Stimulated activated CD8-positive, alpha-beta memory T cell treated with anti-CD3 and anti-CD28 coated beads, Interleukin-7, amount 100 ng/mL, for 1 hour (primary cell): ENCODE measurements around the gene LYRM2.

Experiments
- DNase-seq, 2 donors: peaks; one replicate each; pipeline ENCODE4 v3.0.0-alpha.2; 2020; ENCODE audit warnings: low read depth in 2 of 2

The LYRM2 gene

DNA sequence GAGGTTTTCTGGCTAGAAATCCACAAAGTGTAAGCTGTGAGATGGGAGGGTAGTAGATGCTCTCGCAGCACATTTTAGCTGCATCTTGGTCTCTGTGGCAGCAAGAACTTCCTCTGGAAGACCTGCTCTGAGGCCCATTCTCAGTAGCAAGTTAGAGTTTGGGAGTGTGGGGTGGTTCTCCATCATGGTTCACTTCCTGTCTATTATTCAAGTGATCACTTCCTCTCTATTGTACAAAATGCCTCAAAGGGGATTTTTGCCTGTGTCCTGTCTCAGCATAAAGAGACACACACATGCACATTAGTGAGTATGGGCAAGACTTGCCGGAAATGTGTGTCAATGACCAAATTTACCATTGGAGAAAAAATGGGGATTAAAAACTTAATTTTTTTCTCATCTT is 42.5 kb downstream of the LYRM2 start:
- no peak for DNase-seq

DNA sequence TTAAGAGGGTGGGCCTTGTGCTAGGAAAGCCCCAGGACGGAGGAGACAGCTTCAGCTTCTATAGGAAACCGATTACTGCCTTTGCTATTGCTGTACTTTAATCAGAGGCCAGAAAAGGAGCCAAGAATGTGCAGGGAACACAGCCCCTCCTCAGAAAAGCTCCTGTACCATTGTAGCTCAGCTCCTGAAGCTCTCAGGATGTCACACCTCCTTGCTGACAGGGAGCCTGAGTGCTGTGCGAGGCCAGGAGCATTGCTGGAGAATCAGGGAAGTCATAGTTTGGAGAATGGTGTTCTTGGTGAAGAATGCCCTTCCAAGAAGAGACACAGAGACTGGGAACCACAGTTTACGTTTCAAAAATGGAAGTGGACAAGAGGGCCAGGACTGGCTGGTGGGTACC is 46.8 kb downstream of the LYRM2 start:
- no peak for DNase-seq

DNA sequence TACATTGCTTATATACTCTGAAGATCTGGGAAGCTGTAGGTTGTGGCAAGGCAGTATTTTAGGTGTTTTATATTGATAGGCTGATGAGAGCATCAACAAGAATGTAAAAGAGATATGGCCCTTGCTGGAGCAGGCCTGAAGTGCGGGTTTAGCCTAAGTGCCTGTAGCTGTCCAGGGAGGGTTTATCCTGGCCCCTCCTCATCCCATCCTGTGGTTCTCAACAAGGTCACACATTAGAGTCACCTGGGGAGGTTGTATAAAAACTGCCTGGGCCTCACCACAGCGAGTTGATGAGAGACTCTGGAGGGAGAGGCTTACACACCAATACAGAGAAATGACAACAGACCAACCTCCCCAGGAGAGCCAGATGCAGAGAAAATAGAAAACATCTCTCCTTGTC is 48.4 kb downstream of the LYRM2 start:
- DNase-seq, result no peak

DNA sequence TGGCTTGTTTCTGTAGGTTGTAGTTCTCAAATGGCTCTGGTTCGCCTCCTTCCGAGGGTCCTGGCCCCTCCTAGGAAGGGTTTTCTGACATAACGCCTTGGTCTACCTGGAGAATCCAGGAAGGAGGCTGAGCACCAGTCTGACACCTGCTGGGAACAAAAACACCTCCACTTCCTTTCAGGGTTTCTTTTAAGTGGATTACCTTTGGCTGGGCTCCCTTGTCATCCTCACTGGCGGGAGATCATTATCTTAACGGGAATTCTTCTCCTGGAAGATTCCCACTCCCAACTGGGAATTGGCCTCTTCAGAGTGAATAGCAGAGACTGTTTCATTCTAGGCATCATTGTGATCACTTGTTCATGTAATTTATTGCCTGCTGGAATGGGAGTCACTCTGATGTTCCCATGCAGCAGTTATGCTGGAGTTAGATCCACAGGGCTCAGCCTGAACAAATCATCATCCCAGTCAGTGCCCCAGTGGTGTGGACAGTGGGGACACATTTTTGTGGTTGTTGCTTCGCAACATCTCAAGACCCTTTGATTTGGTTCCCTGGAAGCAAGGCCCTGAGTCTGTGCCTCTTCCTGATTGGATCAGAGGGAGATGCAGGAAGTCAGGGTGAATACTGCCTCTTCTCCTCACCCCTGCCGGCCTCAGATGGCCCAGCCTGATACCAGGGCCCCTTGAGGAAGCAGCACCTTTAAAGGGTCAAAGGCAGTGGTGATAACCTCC is 49.1 kb downstream of the LYRM2 start:
- no peak for DNase-seq

DNA sequence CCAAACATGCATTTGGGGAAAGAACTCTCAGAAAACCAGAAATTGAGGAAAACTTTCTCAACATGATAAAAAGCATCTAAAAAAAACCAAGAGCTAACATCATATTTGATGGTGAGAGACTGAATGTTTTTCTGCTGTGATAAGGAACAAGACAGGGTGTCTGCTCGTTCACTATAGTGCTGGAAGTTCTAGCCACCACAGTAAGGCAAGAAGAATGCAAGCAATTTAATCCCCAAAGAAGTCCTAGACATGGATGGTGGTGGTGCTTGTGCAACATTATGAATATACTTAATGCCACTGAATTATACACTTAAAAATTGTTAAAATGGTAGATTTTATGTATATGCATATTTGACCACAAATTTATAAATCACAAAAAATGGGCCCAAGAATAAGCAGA is 53.4 kb downstream of the LYRM2 start:
- DNase-seq, result no peak

DNA sequence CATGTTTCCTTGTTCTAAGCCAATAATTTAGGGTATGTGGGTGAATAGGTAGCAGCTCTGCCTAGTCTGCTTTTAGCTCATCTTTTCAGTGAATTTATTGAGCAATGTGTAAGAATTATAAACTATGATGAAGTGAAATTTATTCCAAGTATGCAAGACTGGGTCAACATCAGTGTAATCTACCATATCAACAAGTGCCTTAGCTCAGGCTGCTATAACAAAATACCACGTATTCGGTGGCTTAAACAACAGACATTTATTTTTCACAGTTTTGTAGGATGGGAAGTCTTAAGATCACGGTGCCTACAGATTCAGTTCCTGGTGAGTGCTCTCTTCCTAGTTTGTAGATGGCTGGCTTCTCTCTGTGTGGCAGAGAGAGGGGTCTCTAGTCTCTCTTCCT is 54.0 kb downstream of the LYRM2 start:
- DNase-seq, result no peak

DNA sequence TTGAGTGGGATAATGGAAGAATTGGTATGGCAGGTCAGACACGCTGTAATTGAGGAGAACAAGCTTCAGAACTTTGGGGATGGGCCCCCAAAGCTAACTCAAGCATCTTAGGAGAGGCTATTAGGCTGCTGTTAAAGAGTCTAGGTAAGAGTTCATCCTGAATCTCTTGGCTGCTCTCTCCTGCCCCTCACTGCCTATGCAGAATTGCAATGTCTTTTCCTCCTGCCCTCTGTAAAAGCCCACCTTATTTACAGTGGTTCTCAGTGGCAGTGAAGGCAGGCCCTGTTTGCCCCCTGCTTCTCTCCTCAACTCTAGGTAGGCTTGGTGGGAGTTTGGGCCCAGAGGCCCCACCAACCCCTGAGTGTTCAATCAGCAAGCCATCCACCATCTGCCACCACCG is 55.0 kb downstream of the LYRM2 start:
- DNase-seq, result no peak

DNA sequence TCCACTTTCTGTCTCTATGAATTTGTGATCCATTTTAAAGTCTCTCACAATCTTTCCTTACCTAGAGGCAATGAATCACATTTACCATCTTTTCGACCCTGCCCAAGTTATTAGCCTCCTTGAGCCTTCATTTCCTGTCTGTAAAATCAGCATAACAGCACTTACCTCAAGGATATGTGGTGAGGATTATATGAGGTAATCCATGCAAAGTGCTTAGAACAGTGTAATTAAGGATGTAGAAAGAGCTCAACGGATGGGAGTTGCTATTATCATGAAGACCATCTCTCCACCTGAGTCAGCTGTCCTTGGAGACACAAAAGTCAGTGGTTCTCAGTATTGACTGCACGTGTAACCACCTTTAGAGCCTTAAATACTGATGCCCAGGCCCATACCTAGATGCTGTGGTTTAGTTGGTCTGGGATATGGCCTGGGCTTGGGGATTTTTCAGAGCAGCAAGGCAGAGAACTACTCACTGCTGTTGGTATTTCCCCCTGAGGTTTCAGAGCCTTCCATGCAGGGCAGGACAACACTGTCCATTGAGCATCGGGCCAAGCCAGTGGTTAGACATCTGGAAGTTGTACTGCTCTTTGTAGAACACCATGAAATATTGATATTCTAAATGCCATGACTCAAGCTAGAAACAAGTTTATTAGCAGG is 55.8 kb downstream of the LYRM2 start:
- DNase-seq, result no peak

DNA sequence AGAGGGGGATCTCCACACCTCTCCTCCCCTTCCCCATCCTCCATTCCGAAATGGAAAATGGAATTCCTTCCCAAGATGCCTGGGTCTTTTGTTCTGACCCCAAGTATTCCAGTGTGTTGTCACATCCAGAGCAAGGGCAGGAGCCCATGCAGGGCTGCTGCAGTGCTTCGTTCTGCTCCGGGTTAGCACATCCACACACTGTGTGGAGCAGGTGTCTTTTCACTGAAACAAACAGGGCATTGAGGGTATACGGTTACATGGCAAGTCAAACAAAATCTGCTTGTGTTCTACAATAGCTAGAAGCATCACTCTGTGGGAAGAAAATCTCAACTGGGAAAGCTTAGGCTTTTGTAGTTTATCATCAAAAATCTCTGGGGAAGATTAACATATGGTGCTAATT is 56.9 kb downstream of the LYRM2 start:
- no peak for DNase-seq

DNA sequence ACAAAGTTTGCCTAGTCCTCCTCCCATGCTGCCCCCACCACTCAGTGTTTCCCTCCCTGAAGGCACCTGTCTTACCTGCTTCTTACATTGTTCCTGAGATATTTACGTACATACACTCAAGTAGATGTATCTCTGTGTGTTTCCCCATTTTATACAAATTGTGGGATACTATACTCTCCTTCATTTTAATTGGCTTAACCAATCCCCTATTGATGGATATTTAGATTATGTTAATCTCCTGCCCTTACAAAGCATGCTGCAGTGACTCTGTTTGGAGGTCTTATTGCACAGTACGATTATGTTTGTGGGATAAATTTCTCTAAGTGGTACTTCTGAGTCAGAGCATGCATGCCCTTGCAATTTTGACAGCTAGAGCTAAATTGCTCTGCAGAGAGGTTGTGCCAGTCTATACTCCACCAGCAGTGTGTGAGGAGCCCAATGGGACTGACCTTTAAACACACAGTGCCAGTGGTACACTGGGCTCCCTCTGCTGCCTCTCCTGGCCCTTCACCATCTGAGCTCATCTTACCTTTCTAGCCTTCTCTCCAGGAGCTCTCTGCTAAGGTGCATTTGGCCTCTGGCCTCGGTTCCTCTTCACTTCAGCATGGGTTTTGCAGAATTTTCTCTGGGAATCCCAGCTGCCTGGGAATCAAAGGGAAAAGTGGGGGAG is 57.4 kb downstream of the LYRM2 start:
- DNase-seq, result no peak

DNA sequence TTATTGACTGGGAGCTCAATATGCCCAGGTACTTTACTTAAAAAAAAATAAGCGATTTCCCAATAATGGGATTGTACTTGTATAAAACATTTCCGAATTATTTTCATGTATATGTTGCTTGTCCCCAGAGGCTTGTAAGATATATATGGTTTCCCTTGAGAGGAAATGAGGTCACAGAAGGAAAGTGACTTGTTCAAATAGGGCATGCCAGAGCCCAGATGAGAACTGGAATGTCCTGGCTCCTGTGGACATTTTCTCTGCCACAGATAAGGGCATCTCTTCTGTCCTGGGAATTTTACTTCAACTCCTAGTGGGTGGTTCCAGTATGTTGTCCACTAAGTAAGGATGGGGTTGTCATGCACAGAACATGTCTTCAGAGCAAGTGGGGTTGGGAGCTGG is 63.0 kb downstream of the LYRM2 start:
- DNase-seq, result no peak

DNA sequence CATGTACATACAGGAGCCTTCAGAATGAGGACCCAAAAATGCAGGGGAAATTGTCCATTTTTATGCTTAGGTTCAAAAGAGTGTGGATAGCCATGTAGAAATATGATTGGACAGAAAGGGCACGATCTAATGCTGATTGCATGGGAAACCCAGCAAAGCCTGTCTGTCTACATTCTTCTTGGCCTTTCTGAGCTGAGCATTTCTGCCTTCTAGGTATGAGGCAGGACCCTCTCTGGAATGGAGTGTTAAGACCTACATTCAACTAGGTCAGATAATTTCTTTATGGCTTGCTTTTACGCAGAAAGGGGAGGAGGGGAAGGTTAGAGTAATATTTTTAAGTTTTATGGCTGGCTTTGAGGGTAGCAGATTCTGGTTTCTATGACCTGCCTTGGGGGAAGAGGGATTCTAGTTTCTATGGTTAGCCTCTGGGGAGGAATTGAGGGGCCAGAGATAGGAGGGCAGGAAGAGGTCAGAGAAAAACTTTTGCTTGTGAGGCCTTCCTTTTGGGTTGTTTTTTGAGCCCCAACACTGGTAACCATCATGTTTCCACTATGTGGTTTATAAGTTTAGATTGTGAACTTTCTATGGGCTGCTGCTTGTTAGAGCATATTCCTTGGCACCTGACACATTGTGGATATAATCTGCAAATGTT is 63.5 kb downstream of the LYRM2 start:
- DNase-seq, result no peak

DNA sequence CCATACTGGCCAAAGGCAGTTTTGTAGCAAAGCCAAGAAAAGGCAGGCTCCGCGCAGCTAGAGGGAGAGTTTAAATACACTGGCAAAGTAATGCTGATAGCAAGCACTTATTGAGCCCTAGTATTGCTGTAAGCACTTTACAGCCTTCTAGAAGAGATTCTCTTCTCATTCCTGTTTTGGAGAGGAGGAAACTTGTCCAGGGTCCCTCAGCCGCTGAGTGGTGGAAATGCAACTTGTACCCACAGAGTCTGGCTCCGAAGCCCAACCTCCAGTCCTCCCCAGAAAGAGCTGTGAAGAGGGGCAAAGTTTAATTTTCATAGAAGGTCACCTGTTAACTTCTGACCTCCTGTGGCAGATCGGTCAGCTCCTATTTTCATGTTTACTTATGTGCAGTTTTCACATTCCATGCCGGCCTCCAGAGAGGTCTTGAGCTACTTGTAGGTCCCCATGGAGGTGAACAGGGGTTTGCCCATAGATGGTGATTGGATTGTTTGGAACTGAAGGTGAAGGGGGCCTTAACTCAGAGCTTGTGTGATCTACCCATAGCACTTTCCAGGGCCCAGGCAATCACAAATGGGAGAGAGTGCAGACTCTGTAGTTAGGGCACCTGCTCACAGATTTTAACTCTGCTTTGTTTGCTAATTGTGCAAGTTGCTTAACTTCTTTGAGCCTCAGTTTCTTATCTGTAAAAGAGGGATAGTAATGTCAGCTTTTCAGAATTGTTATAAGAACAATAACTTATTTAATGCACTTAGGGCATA is 70.7 kb downstream of the LYRM2 start:
- DNase-seq, result no peak

DNA sequence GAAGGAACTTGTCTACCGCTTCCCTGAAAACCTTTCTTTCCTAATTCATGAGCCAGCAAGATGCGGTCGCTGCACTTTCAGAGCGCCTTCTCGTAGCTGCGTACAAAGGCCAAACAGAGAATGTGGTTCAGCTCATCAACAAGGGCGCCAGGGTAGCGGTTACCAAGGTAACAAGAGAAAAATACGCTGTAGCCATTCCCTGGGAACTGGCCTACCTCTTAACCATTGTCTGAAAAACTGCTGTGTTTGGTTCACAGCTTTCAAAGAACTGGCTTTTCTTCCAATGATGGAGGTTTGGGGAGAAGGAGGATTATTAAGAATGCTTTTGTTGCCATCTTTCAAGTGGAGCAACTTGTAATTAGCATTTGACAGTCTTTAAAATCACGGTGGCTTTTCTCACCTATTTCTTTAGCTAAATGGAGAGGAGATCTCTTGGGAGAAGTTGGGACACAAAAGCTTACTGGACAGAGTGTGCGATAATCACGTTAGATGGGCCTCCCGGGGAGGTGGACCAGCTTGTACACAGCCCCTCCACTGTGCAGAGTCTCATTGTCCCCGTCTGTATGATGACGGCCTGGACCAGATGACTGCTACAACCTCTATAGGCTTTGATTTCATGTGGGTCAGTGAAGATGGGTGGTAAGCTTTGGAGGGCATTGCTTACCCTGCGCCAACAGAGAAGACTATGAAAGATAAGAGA is 71.5 kb downstream of the LYRM2 start:
- DNase-seq, result no peak

DNA sequence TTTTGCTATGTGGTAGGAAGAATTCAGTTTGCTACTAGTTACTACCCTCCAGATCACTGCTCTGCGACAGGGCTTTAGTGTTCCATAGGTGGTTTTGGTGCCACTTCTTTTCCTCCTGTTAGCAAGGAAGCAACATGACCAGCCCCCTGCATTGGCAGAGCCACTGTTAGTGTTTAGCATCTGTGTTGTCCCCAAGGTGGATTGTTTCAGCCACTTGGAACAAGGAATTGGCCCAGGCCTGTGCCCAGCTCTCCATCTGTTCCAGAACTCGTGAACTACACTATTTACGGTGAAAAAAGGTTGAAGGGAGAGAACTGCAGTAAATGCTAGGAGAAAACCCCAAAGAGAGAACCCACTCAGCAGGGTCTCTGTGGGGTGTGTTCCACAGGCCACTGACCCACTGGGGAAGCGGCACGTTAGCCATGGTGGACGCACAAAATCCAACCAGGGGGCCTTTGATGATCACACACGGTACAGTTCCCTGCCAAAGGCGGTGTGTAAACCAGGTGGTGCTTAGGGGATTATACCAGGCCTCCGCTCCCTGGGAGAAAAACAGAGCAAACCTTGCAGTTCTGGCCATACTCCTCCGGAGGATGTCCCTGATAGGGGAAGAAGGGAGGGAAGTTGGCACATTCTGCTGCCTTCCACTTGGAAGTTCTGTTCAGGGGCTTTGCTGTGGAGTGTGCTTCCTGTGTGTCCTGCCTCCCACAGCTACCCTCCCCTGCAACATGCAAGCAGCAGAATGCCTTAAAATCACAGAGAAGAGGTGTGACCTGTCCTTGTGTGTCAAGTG is 72.3 kb downstream of the LYRM2 start:
- no peak for DNase-seq

DNA sequence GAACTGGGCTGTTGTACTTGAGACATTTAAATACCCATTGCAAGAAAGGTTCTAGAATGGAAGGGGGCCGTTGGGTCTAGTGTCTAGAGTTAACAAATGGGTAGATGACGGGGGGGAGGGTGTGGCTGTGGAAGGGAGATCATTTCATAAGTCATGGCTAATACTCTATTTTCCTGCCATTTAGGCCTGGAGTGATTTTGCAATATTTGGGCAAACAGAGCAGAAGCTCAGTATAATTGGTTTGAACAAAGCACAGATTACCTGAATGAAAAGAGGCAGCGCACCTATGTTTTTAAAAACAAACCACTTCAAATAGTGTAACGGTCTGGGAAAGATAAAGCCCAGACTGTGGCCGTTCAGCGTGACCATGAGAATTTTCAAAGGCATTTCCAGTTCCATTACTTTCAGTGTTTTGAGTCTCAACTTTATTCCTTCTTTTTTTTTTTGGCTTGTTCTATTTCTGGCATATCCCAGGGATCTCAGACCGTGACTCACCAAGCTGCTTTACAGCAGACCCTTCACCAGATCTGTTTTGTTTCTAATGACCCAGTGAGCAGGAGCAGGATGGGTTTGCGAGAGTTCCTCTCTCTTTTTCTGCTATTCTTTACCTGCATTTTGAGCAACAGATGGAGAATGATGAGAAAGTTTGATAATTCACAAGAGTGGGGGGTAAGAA is 73.7 kb downstream of the LYRM2 start:
- no peak for DNase-seq

DNA sequence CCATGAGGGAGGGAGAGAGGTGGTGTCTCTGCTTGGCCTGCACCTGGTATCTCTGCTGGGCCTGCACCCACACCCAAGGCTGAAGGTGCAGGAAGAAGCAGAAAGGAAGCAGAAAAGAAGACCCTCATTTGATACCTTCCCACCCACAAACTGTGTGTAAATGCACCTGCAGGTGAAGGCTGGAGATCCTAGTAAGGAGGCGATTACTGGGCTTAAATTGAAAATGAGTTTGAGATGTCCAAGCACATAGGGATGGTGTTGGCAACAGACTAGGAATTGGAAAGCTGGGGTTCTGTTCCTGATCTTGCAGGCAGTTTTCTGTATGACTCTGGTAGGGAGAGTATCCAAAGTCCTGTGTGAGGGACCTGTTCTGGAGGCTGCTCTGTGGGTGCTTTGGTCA is 74.7 kb downstream of the LYRM2 start:
- no peak for DNase-seq

DNA sequence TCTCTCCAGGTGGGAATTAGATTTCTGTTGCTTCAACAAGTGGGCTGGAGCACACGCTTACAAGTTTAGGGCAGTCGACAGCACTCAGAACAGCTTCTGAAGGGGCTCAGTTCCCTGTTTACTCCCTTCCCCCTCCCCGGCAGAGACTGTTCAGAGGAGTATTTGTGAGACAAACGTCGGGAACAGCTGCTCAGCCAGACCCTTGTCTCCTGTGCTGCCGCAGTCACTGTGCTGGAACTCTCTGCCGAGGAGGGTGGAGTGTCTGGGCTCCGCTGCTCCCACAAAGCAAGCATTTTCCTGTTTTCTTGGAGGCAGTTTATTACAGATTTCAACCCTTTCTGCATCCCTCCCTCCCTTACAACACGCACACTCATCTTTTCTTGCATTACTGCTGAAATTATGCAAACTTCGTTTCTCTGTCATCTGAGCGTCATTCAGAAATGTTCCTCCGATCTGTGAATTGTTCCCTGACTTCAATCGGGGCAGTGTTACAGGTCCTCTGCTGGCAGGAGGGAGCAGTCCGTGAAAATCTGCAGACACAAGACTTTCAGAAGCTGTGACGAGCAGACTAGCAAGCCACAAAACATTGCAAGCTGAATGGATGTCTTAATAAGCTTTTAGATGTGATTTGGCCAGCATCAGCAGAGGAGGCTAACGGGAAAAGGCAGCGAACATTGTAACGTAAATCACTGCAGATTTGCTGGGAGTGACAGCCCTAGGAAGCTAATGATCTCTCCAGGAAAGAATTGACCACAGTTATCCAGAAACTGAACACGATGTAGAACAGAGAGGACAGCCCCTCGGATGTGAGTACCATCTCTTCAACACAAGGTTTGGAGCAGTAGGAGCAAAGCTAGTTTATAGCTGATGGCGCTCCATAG is 76.2 kb downstream of the LYRM2 start:
- no peak for DNase-seq

DNA sequence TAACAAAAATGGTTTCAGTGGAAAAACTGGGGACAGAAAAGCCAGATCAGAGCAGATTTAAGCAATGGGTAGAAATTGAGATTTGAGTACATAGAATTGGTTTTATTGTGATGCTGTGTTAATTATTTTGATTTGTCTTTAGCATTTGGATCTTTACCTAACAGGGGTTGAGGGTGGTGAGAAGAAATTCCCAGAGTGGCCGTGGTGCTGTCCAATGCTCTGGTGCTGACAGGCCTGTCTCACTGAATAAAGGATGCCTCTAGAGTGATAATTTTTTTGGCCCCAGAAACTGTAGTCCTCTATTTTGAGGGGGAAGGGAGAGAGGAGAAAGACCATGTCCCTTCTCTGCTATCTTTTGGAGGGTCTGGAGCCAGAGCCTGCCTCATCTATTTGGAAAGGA is 79.1 kb downstream of the LYRM2 start:
- DNase-seq, result no peak
